ENCODE measurements around the gene CLINT1. TPM values are rescaled to one million over a fixed set of nuclear protein-coding genes. Genes with fewer than 3 reads are reported as not detected.
A peak's percentile ranks its signal among the peaks of the same experiment; 100 is the strongest.

The CLINT1 gene
- total RNA-seq, 6 donors from 2014 or later: 66.2 to 211 (median 123) TPM

DNA sequence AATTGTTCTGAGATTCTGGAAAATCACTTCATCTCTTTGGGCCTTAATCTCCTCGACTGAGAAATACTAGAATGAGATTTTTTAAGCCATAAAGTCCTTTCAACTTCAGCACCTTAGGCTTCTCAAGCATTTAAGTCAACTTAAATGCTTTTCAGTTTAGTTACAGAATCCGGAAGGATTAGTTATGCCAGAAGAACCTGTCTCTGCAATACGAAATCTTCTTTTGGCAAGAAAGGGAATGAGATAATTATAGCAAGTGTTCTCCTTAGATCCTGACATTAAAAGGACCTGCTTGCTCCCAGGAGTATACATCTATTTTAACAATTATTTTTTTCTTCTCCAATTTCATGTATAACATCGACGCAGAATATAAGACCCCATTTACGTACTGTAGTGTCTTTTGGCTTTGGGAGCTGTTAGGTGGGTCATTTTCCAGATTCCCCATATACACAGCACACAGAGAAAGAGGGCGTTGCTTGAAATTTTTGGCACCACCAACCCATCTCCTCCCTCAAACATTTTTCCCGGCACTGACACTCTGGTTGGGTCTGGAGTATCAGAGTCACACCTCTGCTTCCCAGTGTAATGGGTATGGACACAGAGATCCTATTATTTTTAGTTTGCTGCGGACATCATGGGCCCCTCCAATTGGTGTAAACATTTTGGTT lies 43.6 kb upstream of the CLINT1 start:
- no peaks in the 10 kb centered on the region for H3K36me3 ChIP-seq
- WGBS, 2 donors: 73% methylated on average over 9 of the region's 9 CpGs
- H3K4me3 ChIP-seq: no peak overlapping the region
- DNase-seq: no peak
- peak in 1 of 2 donors; percentile 64 for ATAC-seq (ENCODE audit: low FRiP score in 2 of 2)
- no peaks in the 10 kb centered on the region for H3K27me3 ChIP-seq
- no peaks in the 10 kb centered on the region for H3K9me3 ChIP-seq
- no peaks in the 10 kb centered on the region for H3K4me1 ChIP-seq
- no peak overlapping the region for H3K27ac ChIP-seq
- TF ChIP-seq CTCF (IDR thresholded peaks at IDR 0.05): no peak
- no peak for TF ChIP-seq POLR2AphosphoS5 (IDR thresholded peaks at IDR 0.05)
- TF ChIP-seq EP300 (IDR thresholded peaks at IDR 0.05): no peak
- no peak for TF ChIP-seq POLR2A (IDR thresholded peaks at IDR 0.05)

- Histone ChIP-seq H3K4me1 (no peaks in the 10 kb centered on the region), H3K27me3 (no peaks in the 10 kb centered on the region), H3K4me3 (no peak overlapping the region), H3K27ac (no peak overlapping the region), H3K36me3 (no peaks in the 10 kb centered on the region), H3K9me3 (no peaks in the 10 kb centered on the region)
- TF ChIP-seq EP300 (IDR thresholded peaks at IDR 0.05): no peak
- no peak for TF ChIP-seq POLR2AphosphoS5 (IDR thresholded peaks at IDR 0.05)
- no peak for TF ChIP-seq CTCF (IDR thresholded peaks at IDR 0.05)
- TF ChIP-seq POLR2A (IDR thresholded peaks at IDR 0.05): no peak
- no peak for DNase-seq
- ATAC-seq (ENCODE audit: low FRiP score in 2 of 2): no peak
- 72 to 77% methylated on average over 4 of the region's 4 CpGs for WGBS, 2 donors
These were observed 41.7 kb upstream of the CLINT1 start for GRCh38 chr5:157900644-157901043.

GRCh38 chr5:157893611-157894010 lies 34.7 kb upstream of the CLINT1 start:
- DNase-seq: no peak
- H3K4me1 ChIP-seq: peaks cover 0 to 3% (median 0%) of the 10 kb centered on the region in 4 donors
- no peak overlapping the region for H3K4me3 ChIP-seq
- no peaks in the 10 kb centered on the region for H3K27me3 ChIP-seq
- no peaks in the 10 kb centered on the region for H3K36me3 ChIP-seq
- H3K27ac ChIP-seq: no peak overlapping the region
- no peaks in the 10 kb centered on the region for H3K9me3 ChIP-seq
- ATAC-seq (ENCODE audit: low FRiP score in 2 of 2): no peak
- 87 to 93% methylated on average over 4 of the region's 4 CpGs for WGBS, 2 donors
- no peak for TF ChIP-seq EP300 (IDR thresholded peaks at IDR 0.05)
- TF ChIP-seq CTCF (IDR thresholded peaks at IDR 0.05): no peak
- no peak for TF ChIP-seq POLR2A (IDR thresholded peaks at IDR 0.05)
- no peak for TF ChIP-seq POLR2AphosphoS5 (IDR thresholded peaks at IDR 0.05)

- Histone ChIP-seq H3K27ac (no peak overlapping the region), H3K9me3 (no peaks in the 10 kb centered on the region), H3K27me3 (no peaks in the 10 kb centered on the region), H3K4me1 (peaks cover 0 to 3% (median 0%) of the 10 kb centered on the region in 4 donors), H3K36me3 (no peaks in the 10 kb centered on the region), H3K4me3 (no peak overlapping the region)
- no peak for TF ChIP-seq POLR2A (IDR thresholded peaks at IDR 0.05)
- TF ChIP-seq EP300 (IDR thresholded peaks at IDR 0.05): no peak
- no peak for TF ChIP-seq CTCF (IDR thresholded peaks at IDR 0.05)
- TF ChIP-seq POLR2AphosphoS5 (IDR thresholded peaks at IDR 0.05): no peak
- DNase-seq (no peak), ATAC-seq (ENCODE audit: low FRiP score in 2 of 2) (no peak)
- WGBS, 2 donors: 59 to 74% methylated on average over 4 of the region's 4 CpGs
These were observed 34.0 kb upstream of the CLINT1 start for GRCh38 chr5:157892974-157893373.

All from upper lobe of left lung (tissue), 6 donors.